ENCODE results near the gene PLCD4. TPM values are rescaled to one million over a fixed set of nuclear protein-coding genes. Genes with fewer than 3 reads are reported as not detected.

Gene PLCD4
- total and polyA plus RNA-seq, 2 donors from 2014 or later = 11.0 to 30.4 TPM

DNA sequence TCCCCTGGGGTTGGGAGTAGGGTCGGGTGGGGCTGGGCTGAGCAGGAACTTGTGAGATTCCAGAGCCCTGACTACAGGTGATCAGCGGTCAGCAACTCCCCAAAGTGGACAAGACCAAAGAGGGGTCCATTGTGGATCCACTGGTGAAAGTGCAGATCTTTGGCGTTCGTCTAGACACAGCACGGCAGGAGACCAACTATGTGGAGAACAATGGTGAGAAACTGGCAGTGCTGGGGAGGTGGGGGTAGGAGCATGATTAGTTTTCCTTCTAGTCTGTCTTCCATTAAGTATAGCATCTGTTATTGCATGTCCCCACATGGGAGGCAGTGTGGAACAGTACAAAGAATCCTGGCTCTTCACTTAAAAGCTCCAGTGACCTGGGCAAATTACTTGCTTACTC is 28.0 kb downstream of the PLCD4 start:
- no peak for DNase-seq
- Histone ChIP-seq H3K9me3 (ENCODE audit: control insufficient read depth in 2 of 3, insufficient read depth in 1 of 3, low read length in 3 of 3) (no peaks in the 10 kb centered on the region), H3K27ac (ENCODE audit: low read depth in 2 of 2, low read length in 2 of 2) (no peak overlapping the region), H3K36me3 (ENCODE audit: control insufficient read depth in 2 of 3, insufficient read depth in 3 of 3, low read length in 3 of 3) (peaks cover 6 to 56% (median 36%) of the 10 kb centered on the region in 3 donors), H3K9ac (ENCODE audit: low read length in 3 of 3) (no peak overlapping the region), H3K4me3 (ENCODE audit: low read length in 3 of 3) (no peak overlapping the region), H3K4me1 (ENCODE audit: control insufficient read depth in 2 of 3, insufficient read depth in 2 of 3, low read depth in 1 of 3, low read length in 3 of 3) (no peaks in the 10 kb centered on the region), H3K27me3 (ENCODE audit: control insufficient read depth, insufficient read depth, low read length) (no peaks in the 10 kb centered on the region)
- no peak for FAIRE-seq
- intact Hi-C loops (cut with DNase I) = no loop called here
- TF ChIP-seq, protein P1, sequence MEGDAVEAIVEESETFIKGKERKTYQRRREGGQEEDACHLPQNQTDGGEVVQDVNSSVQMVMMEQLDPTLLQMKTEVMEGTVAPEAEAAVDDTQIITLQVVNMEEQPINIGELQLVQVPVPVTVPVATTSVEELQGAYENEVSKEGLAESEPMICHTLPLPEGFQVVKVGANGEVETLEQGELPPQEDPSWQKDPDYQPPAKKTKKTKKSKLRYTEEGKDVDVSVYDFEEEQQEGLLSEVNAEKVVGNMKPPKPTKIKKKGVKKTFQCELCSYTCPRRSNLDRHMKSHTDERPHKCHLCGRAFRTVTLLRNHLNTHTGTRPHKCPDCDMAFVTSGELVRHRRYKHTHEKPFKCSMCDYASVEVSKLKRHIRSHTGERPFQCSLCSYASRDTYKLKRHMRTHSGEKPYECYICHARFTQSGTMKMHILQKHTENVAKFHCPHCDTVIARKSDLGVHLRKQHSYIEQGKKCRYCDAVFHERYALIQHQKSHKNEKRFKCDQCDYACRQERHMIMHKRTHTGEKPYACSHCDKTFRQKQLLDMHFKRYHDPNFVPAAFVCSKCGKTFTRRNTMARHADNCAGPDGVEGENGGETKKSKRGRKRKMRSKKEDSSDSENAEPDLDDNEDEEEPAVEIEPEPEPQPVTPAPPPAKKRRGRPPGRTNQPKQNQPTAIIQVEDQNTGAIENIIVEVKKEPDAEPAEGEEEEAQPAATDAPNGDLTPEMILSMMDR (IDR thresholded peaks at IDR 0.05; ENCODE audit: borderline replicate concordance, extremely low read depth, insufficient read depth) = no peak

DNA sequence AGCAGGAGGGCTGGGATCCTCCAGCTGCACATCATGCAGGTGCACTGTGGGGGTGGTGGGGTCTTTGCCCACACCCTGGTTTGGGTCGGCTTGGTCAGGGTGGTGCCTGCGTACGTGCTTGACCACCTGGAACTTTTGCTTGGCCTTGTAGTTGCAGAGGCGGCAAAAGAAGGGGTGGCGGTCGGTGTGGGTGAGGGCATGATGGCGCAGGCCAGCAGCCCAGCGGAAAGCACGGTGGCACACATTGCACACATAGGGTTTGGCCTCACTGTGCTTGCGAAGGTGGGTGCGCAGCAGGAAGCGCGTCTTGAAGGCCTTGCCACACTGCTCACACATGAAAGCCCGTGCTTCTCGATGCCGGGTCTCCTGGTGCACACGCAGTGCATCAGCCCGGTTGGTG is 30.7 kb downstream of the PLCD4 start:
- peaks cover 6 to 58% (median 39%) of the 10 kb centered on the region in 3 donors for H3K36me3 ChIP-seq (ENCODE audit: control insufficient read depth in 2 of 3, insufficient read depth in 3 of 3, low read length in 3 of 3)
- H3K4me3 ChIP-seq (ENCODE audit: low read length in 3 of 3) = no peak overlapping the region
- no peak overlapping the region for H3K9ac ChIP-seq (ENCODE audit: low read length in 3 of 3)
- FAIRE-seq (no peak), DNase-seq (no peak)
- intact Hi-C loops (cut with DNase I) = no loop called here
- H3K9me3 ChIP-seq (ENCODE audit: control insufficient read depth in 2 of 3, insufficient read depth in 1 of 3, low read length in 3 of 3) = no peaks in the 10 kb centered on the region
- no peaks in the 10 kb centered on the region for H3K27me3 ChIP-seq (ENCODE audit: control insufficient read depth, insufficient read depth, low read length)
- TF ChIP-seq, protein P1 (IDR thresholded peaks at IDR 0.05; ENCODE audit: borderline replicate concordance, extremely low read depth, insufficient read depth) = no peak
- H3K27ac ChIP-seq (ENCODE audit: low read depth in 2 of 2, low read length in 2 of 2) = no peak overlapping the region
- H3K4me1 ChIP-seq (ENCODE audit: control insufficient read depth in 2 of 3, insufficient read depth in 2 of 3, low read depth in 1 of 3, low read length in 3 of 3) = no peaks in the 10 kb centered on the region

DNA sequence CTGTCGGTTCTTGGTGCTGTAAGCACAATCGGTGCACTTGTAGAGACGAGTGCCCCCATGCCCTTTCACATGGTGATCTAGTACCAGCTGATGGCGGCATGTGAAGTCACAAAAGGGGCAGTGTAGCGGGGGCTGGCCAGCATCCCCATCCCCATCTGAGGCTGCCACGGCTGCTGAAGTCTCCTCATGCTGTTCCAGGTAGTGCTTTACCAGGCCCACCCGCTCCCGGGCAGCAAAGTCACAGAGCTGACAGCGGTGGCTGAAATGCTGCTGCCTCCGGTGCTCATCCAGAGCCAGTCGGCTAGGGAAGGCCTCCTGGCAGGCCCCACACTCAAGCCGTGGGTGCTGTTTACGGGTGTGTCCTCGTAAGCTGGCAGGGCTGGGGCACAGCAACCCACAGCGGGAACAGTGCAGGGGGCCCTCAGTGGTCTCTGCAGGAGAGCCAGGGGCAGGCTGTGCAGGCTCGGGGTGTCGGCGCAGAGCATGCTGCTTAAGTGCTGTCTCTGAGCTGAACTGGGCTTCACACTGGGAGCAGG is 34.5 kb downstream of the PLCD4 start:
- no peak for DNase-seq
- Histone ChIP-seq H3K4me3 (ENCODE audit: low read length in 3 of 3) (no peak overlapping the region), H3K9ac (ENCODE audit: low read length in 3 of 3) (no peak overlapping the region), H3K27ac (ENCODE audit: low read depth in 2 of 2, low read length in 2 of 2) (no peak overlapping the region), H3K9me3 (ENCODE audit: control insufficient read depth in 2 of 3, insufficient read depth in 1 of 3, low read length in 3 of 3) (no peaks in the 10 kb centered on the region), H3K4me1 (ENCODE audit: control insufficient read depth in 2 of 3, insufficient read depth in 2 of 3, low read depth in 1 of 3, low read length in 3 of 3) (peaks cover 0 to 20% (median 9%) of the 10 kb centered on the region in 3 donors), H3K36me3 (ENCODE audit: control insufficient read depth in 2 of 3, insufficient read depth in 3 of 3, low read length in 3 of 3) (peaks cover 8 to 39% (median 31%) of the 10 kb centered on the region in 3 donors), H3K27me3 (ENCODE audit: control insufficient read depth, insufficient read depth, low read length) (no peaks in the 10 kb centered on the region)
- no peak for FAIRE-seq
- TF ChIP-seq, protein P1 (IDR thresholded peaks at IDR 0.05; ENCODE audit: borderline replicate concordance, extremely low read depth, insufficient read depth) = no peak
- intact Hi-C loops (cut with DNase I) = no loop called here

DNA sequence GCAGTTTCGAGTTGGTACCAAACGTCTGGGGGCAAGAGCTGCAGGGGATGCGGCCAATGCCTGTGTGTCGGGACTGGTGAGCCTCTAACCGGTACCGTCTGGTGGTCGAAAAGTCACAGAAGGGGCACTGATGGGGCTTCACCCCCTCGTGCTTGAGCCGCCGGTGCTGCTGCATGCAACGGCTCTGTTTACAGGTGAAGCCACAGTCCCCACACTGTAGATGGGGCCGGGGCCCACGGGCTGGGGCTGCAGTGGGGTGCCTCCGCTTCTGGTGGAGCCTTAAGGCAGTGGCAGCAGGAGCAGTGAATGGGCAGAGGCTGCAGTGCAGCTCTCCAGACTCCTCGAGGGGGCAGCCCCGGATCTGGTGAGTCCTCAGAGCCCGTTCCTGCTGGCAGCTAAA is 35.1 kb downstream of the PLCD4 start:
- H3K27ac ChIP-seq (ENCODE audit: low read depth in 2 of 2, low read length in 2 of 2) = no peak overlapping the region
- H3K36me3 ChIP-seq (ENCODE audit: control insufficient read depth in 2 of 3, insufficient read depth in 3 of 3, low read length in 3 of 3) = peaks cover 10 to 38% (median 25%) of the 10 kb centered on the region in 3 donors
- peaks cover 0 to 20% (median 9%) of the 10 kb centered on the region in 3 donors for H3K4me1 ChIP-seq (ENCODE audit: control insufficient read depth in 2 of 3, insufficient read depth in 2 of 3, low read depth in 1 of 3, low read length in 3 of 3)
- TF ChIP-seq, protein P1 (IDR thresholded peaks at IDR 0.05; ENCODE audit: borderline replicate concordance, extremely low read depth, insufficient read depth) = no peak
- no peak overlapping the region for H3K9ac ChIP-seq (ENCODE audit: low read length in 3 of 3)
- no peaks in the 10 kb centered on the region for H3K9me3 ChIP-seq (ENCODE audit: control insufficient read depth in 2 of 3, insufficient read depth in 1 of 3, low read length in 3 of 3)
- no peaks in the 10 kb centered on the region for H3K27me3 ChIP-seq (ENCODE audit: control insufficient read depth, insufficient read depth, low read length)
- intact Hi-C loops (cut with DNase I) = no loop called here
- H3K4me3 ChIP-seq (ENCODE audit: low read length in 3 of 3) = no peak overlapping the region
- DNase-seq (no peak), FAIRE-seq (no peak)
